OCI-LY7 (cell line): ENCODE data around the gene EVI2A. TPM values are rescaled to one million over a fixed set of nuclear protein-coding genes. Genes with fewer than 3 reads are reported as not detected.

Experiments used
- BruUV-seq: library from RNA; stranded (reverse); fragments of 400-500 nt; replicated peaks from 2 replicates; lab custom pipeline; 2021; lab: Mats Ljungman, UMichigan
- CTCF ChIA-PET: fragments of 300-600 bp; sonication (Branson Sonifier 250); formaldehyde crosslinking; loops from one replicate; lab custom pipeline; 2022; ENCODE audit warnings: antibody characterized with exemption; ENCODE audit not compliant: unreplicated experiment; lab: Charles Lee
- POLR2A ChIA-PET: fragments of 300-600 bp; sonication (Branson Sonifier 250); formaldehyde crosslinking; loops from one replicate; lab custom pipeline; 2022; ENCODE audit warnings: antibody characterized with exemption; lab: Charles Lee
- DNase-seq: peaks from one replicate; pipeline ENCODE4 v3.0.0-alpha.2; 2015; ENCODE audit warnings: low spot score
- H2AFZ ChIP-seq: fragments of 200-600 bp; sonication (generic), shearing (Covaris generic); 2 replicates; pipeline ENCODE4 v1.6.1; 2014; ENCODE audit warnings: mild to moderate bottlenecking, antibody characterized with exemption, low read length, moderate library complexity
- H3K27ac ChIP-seq: fragments of 200-600 bp; sonication (generic); 2 replicates; pipeline ENCODE4 v1.5.1; 2014; ENCODE audit warnings: mixed run types, low read depth, mild to moderate bottlenecking, moderate library complexity, low read length, inconsistent platforms; ENCODE audit not compliant: poor library complexity, severe bottlenecking
- H3K36me3 ChIP-seq: fragments of 200-600 bp; sonication (generic); 2 replicates; pipeline ENCODE4 v1.6.1; 2014; ENCODE audit warnings: mild to moderate bottlenecking, antibody characterized with exemption, low read length, moderate library complexity, mixed read lengths; ENCODE audit not compliant: insufficient read depth
- H3K4me1 ChIP-seq: fragments of 200-600 bp; sonication (generic); 2 replicates; pipeline ENCODE4 v1.5.1; 2014; ENCODE audit warnings: mild to moderate bottlenecking, low read length; ENCODE audit not compliant: insufficient read depth, poor library complexity, severe bottlenecking
- H3K4me2 ChIP-seq: fragments of 200-600 bp; sonication (generic); 2 replicates; pipeline ENCODE4 v1.6.1; 2014; ENCODE audit warnings: mild to moderate bottlenecking, low read length
- H3K4me3 ChIP-seq: fragments of 200-600 bp; sonication (generic); 2 replicates; pipeline ENCODE4 v1.5.1; 2014; ENCODE audit warnings: mild to moderate bottlenecking, low read depth, low read length; ENCODE audit not compliant: poor library complexity, severe bottlenecking
- H3K79me2 ChIP-seq: fragments of 200-600 bp; sonication (generic); 2 replicates; pipeline ENCODE4 v1.6.1; 2016; ENCODE audit warnings: low read depth, mild to moderate bottlenecking, low read length, moderate library complexity, mixed read lengths; ENCODE audit not compliant: insufficient read depth
- H3K9me2 ChIP-seq: fragments of 200-600 bp; sonication (generic); 2 replicates; pipeline ENCODE4 v1.6.1; 2016; ENCODE audit warnings: mild to moderate bottlenecking, low read length, mixed read lengths; ENCODE audit not compliant: insufficient read depth
- H3K9me3 ChIP-seq: fragments of 200-600 bp; sonication (generic); 2 replicates; pipeline ENCODE4 v1.6.1; 2014; ENCODE audit warnings: mild to moderate bottlenecking, mixed run types, low read length, mixed read lengths
- H4K20me1 ChIP-seq: fragments of 200-600 bp; sonication (generic); 2 replicates; pipeline ENCODE4 v1.6.1; 2014; ENCODE audit warnings: mild to moderate bottlenecking, antibody characterized with exemption, low read length, moderate library complexity, mixed read lengths; ENCODE audit not compliant: insufficient read depth
- CTCF ChIP-seq: fragments of 200-600 bp; sonication (generic); conservative IDR thresholded peaks from 2 replicates; pipeline ENCODE4 v1.5.1; 2014; ENCODE audit warnings: mild to moderate bottlenecking, antibody characterized with exemption, low read length, moderate library complexity, mixed read lengths
- EZH2phosphoT487 ChIP-seq: fragments of 200-600 bp; sonication (generic); IDR thresholded peaks from 2 replicates; pipeline ENCODE4 v1.6.1; 2018; ENCODE audit warnings: low read depth, borderline replicate concordance, mild to moderate bottlenecking, mixed run types, antibody characterized with exemption, low read length, moderate library complexity, mixed read lengths
- intact Hi-C: fragments of 100-400 bp; cut with micrococcal nuclease; formaldehyde crosslinking; loops from one replicate; pipeline ENCODE4 v1.10.0; 2022; ENCODE audit not compliant: unreplicated experiment
- total RNA-seq, 2 experiments: library from RNA; depleted of rRNA in 1 of 2; stranded (reverse); fragments of >200 nt in 1 of 2; shearing (Covaris generic) in 1 of 2; gene quantifications; 2 replicates each; pipeline ENCODE4 v1.2.3, GENCODE V29; 2014 to 2022

The EVI2A gene
- total RNA-seq, 2 experiments from 2014 or later = 14.1 to 31.3 TPM

- no TSS peak for BruUV-seq
- CTCF ChIA-PET = no interaction called here
- DNase-seq = no peak
These were observed 34.8 kb downstream of the EVI2A start for GRCh38 chr17:31286587-31286986.

GRCh38 chr17:31283841-31284240, 37.6 kb downstream of the EVI2A start:
- H3K9me2 ChIP-seq = no peaks in the 10 kb centered on the region
- POLR2A ChIA-PET = no interaction called here
- CTCF ChIA-PET = no interaction called here
- no peak for DNase-seq
- BruUV-seq = no TSS peak
- no peaks in the 10 kb centered on the region; the same call in 1 of the 2 replicates for H3K36me3 ChIP-seq
- no peaks in the 10 kb centered on the region for H3K9me3 ChIP-seq
- no peak overlapping the region for H2AFZ ChIP-seq
- intact Hi-C loops = no loop called here
- TF ChIP-seq EZH2phosphoT487 (no peak), CTCF (no peak)
- no peak overlapping the region for H3K4me2 ChIP-seq
- H4K20me1 ChIP-seq = no peaks in the 10 kb centered on the region
- no peak overlapping the region for H3K4me3 ChIP-seq
- H3K4me1 ChIP-seq = no peaks in the 10 kb centered on the region
- H3K27ac ChIP-seq = no peak overlapping the region
- no peaks in the 10 kb centered on the region for H3K79me2 ChIP-seq

More at GRCh38 chr17:31286587-31286986, 34.8 kb downstream of the EVI2A start:
- Histone ChIP-seq H3K79me2 (no peaks in the 10 kb centered on the region), H3K9me2 (no peaks in the 10 kb centered on the region), H3K9me3 (no peaks in the 10 kb centered on the region), H2AFZ (no peak overlapping the region), H4K20me1 (no peaks in the 10 kb centered on the region), H3K27ac (no peak overlapping the region), H3K4me1 (no peaks in the 10 kb centered on the region), H3K4me2 (no peak overlapping the region), H3K36me3 (no peaks in the 10 kb centered on the region; the same call in 1 of the 2 replicates), H3K4me3 (no peak overlapping the region)
- POLR2A ChIA-PET = interaction anchor here (0.6 to 0.7 kb wide), 2 partner anchors 373 to 1157 kb away, joined by 3 to 4 read pairs; no protein-coding TSS in a partner anchor
- no peak for TF ChIP-seq EZH2phosphoT487
- TF ChIP-seq CTCF = no peak
- intact Hi-C loops = no loop called here

- ChIA-PET POLR2A (interaction anchor here (0.6 kb wide), 1 partner anchor 431 kb away, joined by 3 read pairs; no protein-coding TSS in a partner anchor), CTCF (no interaction called here)
- BruUV-seq = no TSS peak
These were observed 40.4 kb downstream of the EVI2A start for GRCh38 chr17:31281061-31281460.

More at GRCh38 chr17:31281061-31281460, 40.4 kb downstream of the EVI2A start:
- intact Hi-C loops = no loop called here
- H3K79me2 ChIP-seq = no peaks in the 10 kb centered on the region
- no peak for DNase-seq
- no peak overlapping the region for H2AFZ ChIP-seq
- H3K4me1 ChIP-seq = no peaks in the 10 kb centered on the region
- H3K27ac ChIP-seq = no peak overlapping the region
- H3K36me3 ChIP-seq = no peaks in the 10 kb centered on the region; the same call in 1 of the 2 replicates
- H3K4me2 ChIP-seq = no peak overlapping the region
- no peaks in the 10 kb centered on the region for H4K20me1 ChIP-seq
- no peak overlapping the region for H3K4me3 ChIP-seq
- TF ChIP-seq EZH2phosphoT487 (no peak), CTCF (no peak)
- no peaks in the 10 kb centered on the region for H3K9me3 ChIP-seq
- no peaks in the 10 kb centered on the region for H3K9me2 ChIP-seq
